K562 (cell line): ENCODE data around the gene PPIH. TPM values are rescaled to one million over a fixed set of nuclear protein-coding genes. Genes with fewer than 3 reads are reported as not detected.

Experiments used
- CHD4 ChIP-seq: fragments of 200-600 bp; sonication (generic); IDR thresholded peaks from 3 replicates; pipeline ENCODE4 v1.6.1; 2012; ENCODE audit warnings: low read depth, mild to moderate bottlenecking, mixed read lengths, low read length, inconsistent platforms; ENCODE audit not compliant: insufficient read depth, insufficient replicate concordance, poor library complexity, severe bottlenecking
- CSDE1 ChIP-seq, 2 experiments: fragments of 450-650 bp; IDR thresholded peaks; 2 replicates each; pipeline ENCODE4 v1.6.1; 2016; ENCODE audit warnings: mild to moderate bottlenecking in 1 of 2
- GATA2 ChIP-seq: sonication (generic); formaldehyde crosslinking; IDR thresholded peaks from 2 replicates; pipeline ENCODE4 v1.4.0; 2020; ENCODE audit warnings: mild to moderate bottlenecking, missing genetic modification reagents
- HEY1 ChIP-seq: fragments of 250-450 bp; sonication (Bioruptor Pico); IDR thresholded peaks from 2 replicates; pipeline ENCODE4 v1.5.0; 2020; ENCODE audit warnings: mild to moderate bottlenecking, moderate library complexity, borderline replicate concordance
- NFRKB ChIP-seq: fragments of 450-650 bp; IDR thresholded peaks from 2 replicates; pipeline ENCODE4 v1.6.1; 2016; ENCODE audit warnings: low read depth
- POLR2B ChIP-seq: fragments of 450-650 bp; IDR thresholded peaks from 2 replicates; pipeline ENCODE4 v1.6.1; 2018; ENCODE audit warnings: low read depth; ENCODE audit not compliant: partially characterized antibody
- POLR3G ChIP-seq: IDR thresholded peaks from 2 replicates; pipeline ENCODE4 v1.6.1; 2011; ENCODE audit not compliant: insufficient read length, insufficient replicate concordance; ENCODE audit errors: extremely low read depth
- RBM14 ChIP-seq: fragments of 200-400 bp; formaldehyde crosslinking; IDR thresholded peaks from 2 replicates; pipeline ENCODE4 v1.6.1; 2018; ENCODE audit warnings: low read depth, mild to moderate bottlenecking, low read length, moderate library complexity, borderline replicate concordance; ENCODE audit not compliant: insufficient read depth
- RBM34 ChIP-seq: fragments of 200-400 bp; formaldehyde crosslinking; IDR thresholded peaks from 2 replicates; pipeline ENCODE4 v1.6.1; 2018; ENCODE audit warnings: low read length, borderline replicate concordance; ENCODE audit not compliant: insufficient read depth
- RERE ChIP-seq: sonication (generic); formaldehyde crosslinking; IDR thresholded peaks from 2 replicates; pipeline ENCODE4 v1.8.0; 2023; ENCODE audit warnings: missing genetic modification reagents, mild to moderate bottlenecking, borderline replicate concordance
- RNF219 ChIP-seq: fragments of 250-450 bp; sonication (Bioruptor Pico); IDR thresholded peaks from 2 replicates; pipeline ENCODE4 v1.5.0; 2022; ENCODE audit warnings: mild to moderate bottlenecking
- U2AF2 ChIP-seq: fragments of 200-400 bp; formaldehyde crosslinking; optimal IDR thresholded peaks from 2 replicates; pipeline ENCODE3; 2017; ENCODE audit warnings: low read depth, mild to moderate bottlenecking, low read length
- ZFP91 ChIP-seq: sonication (generic); formaldehyde crosslinking; IDR thresholded peaks from 2 replicates; pipeline ENCODE4 v1.8.0; 2022; ENCODE audit warnings: mild to moderate bottlenecking, missing genetic modification reagents
- polyA plus RNA-seq, 8 experiments: library from polyadenylated mRNA; depleted of rRNA in 4 of 8; stranded (reverse) in 5 of 8; unstranded in 3 of 8; fragments of >200 nt; fragmentation: Nextera tagmentation in 2 of 8; fragmentation: Illumina TruSeq in 1 of 8; extraction: Ambion mirVana in 2 of 8; extraction: Trizol in 1 of 8; gene quantifications; 2 replicates each; pipeline versions ENCODE4 v1.2.1 to v1.2.3, GENCODE V29; 2011 to 2014; ENCODE audit warnings: inconsistent platforms in 1 of 8, missing spikeins in 1 of 8
- total RNA-seq, 7 experiments: library from RNA; depleted of rRNA in 6 of 7; stranded (reverse); fragments of >200 nt in 6 of 7; fragmentation: Illumina TruSeq in 2 of 7; extraction: Trizol in 2 of 7; gene quantifications; 2 replicates each; pipeline versions ENCODE4 v1.2.1 to v1.2.3, GENCODE V29; 2011 to 2021; ENCODE audit warnings: low replicate concordance in 1 of 7

Gene PPIH
- total and polyA plus RNA-seq, 9 of the 15 experiments (the other 6 are each of a cell fraction or from before 2014, with no cell fraction given) = 197 to 470 (median 277) TPM

- TF ChIP-seq ZFP91 = no peak
- TF ChIP-seq RBM14 = no peak
- no peak for TF ChIP-seq RBM34
- TF ChIP-seq HEY1 (CRISPR knock-in tag) = no peak
- no peak for TF ChIP-seq RERE (CRISPR knock-in tag)
- no peak for TF ChIP-seq U2AF2
- no peak for TF ChIP-seq POLR3G
- no peak; a peak in 1 of 4 replicates for TF ChIP-seq CSDE1 (IDR thresholded peaks at IDR 0.05)
- no peak for TF ChIP-seq RNF219 (CRISPR knock-in tag)
- peak; percentile 89 for TF ChIP-seq POLR2B
- no peak for TF ChIP-seq CHD4
- TF ChIP-seq GATA2 (CRISPR knock-in tag) = no peak
- peak; percentile 80 for TF ChIP-seq NFRKB
Measured at GRCh38 chr1:42657981-42658876, at the start of gene PPIH (continued).
